DND-41 (cell line): ENCODE data around the gene SLC25A36.

ENCODE experiments used
- ATAC-seq: fragments of 200-7000 bp; cut with Tn5 transposase; 3 replicates; pipeline ENCODE4 v1.9.1; 2021; ENCODE audit warnings: low read depth; ENCODE audit not compliant: insufficient read depth
- DNase-seq: peaks from one replicate; pipeline ENCODE4 v3.0.0-alpha.2; 2020
- H2AFZ ChIP-seq: 2 replicates; pipeline ENCODE4 v1.6.0; 2012; ENCODE audit warnings: low read depth, low read length
- H3K27ac ChIP-seq: 2 replicates; pipeline ENCODE4 v1.5.1; 2012; ENCODE audit warnings: low read length, inconsistent platforms
- H3K27me3 ChIP-seq: fragments of 200-600 bp; sonication (generic); 2 replicates; pipeline ENCODE4 v1.6.0; 2012; ENCODE audit warnings: low read length, mild to moderate bottlenecking, inconsistent platforms; ENCODE audit not compliant: insufficient read depth, poor library complexity
- H3K36me3 ChIP-seq: 2 replicates; pipeline ENCODE4 v1.5.1; 2012; ENCODE audit warnings: low read length, inconsistent platforms; ENCODE audit not compliant: insufficient read depth
- H3K4me1 ChIP-seq: 2 replicates; pipeline ENCODE4 v1.5.1; 2012; ENCODE audit warnings: mild to moderate bottlenecking, low read length; ENCODE audit not compliant: insufficient read depth
- H3K4me2 ChIP-seq: 2 replicates; pipeline ENCODE4 v1.6.0; 2012; ENCODE audit warnings: mild to moderate bottlenecking, moderate library complexity, low read length, inconsistent platforms; ENCODE audit not compliant: insufficient read depth
- H3K4me3 ChIP-seq, 2 experiments: fragments of 200-600 bp in 1 of 2; shearing (Covaris generic) in 1 of 2; 2 replicates each; pipeline ENCODE4 v1.5.1; 2012 to 2016; ENCODE audit warnings: inconsistent platforms in 2 of 2, low read length in 2 of 2, mild to moderate bottlenecking in 2 of 2, low read depth in 1 of 2, moderate library complexity in 1 of 2
- H3K79me2 ChIP-seq: 2 replicates; pipeline ENCODE4 v1.6.0; 2012; ENCODE audit warnings: low read length, inconsistent platforms; ENCODE audit not compliant: insufficient read depth
- H3K9ac ChIP-seq: 2 replicates; pipeline ENCODE4 v1.6.0; 2012; ENCODE audit warnings: low read depth, mild to moderate bottlenecking, inconsistent platforms, low read length, moderate library complexity
- H3K9me3 ChIP-seq: 2 replicates; pipeline ENCODE4 v1.5.1; 2012; ENCODE audit warnings: low read length, moderate library complexity, mild to moderate bottlenecking, inconsistent platforms; ENCODE audit not compliant: insufficient read depth, severe bottlenecking
- H4K20me1 ChIP-seq: 2 replicates; pipeline ENCODE4 v1.6.0; 2012; ENCODE audit warnings: low read length; ENCODE audit not compliant: insufficient read depth
- CTCF ChIP-seq: IDR thresholded peaks from 2 replicates; pipeline ENCODE4 v1.5.1; 2012; ENCODE audit warnings: borderline replicate concordance, low read length, moderate library complexity, mild to moderate bottlenecking; ENCODE audit not compliant: poor library complexity, severe bottlenecking; ENCODE audit errors: extremely low read depth
- EZH2 ChIP-seq: IDR thresholded peaks from 3 replicates; pipeline ENCODE4 v1.6.1; 2012; ENCODE audit warnings: borderline replicate concordance, low read depth, mild to moderate bottlenecking, moderate library complexity, low read length, inconsistent platforms; ENCODE audit not compliant: severe bottlenecking

The SLC25A36 gene

GRCh38 chr3:141006344-141006743 lies 64.7 kb downstream of the SLC25A36 start:
- H3K79me2 ChIP-seq: no peaks in the 10 kb centered on the region
- no peak overlapping the region for H2AFZ ChIP-seq
- no peak for DNase-seq
- H3K9me3 ChIP-seq: no peaks in the 10 kb centered on the region
- H3K27ac ChIP-seq: no peak overlapping the region
- H3K4me3 ChIP-seq: no peak overlapping the region
- H3K36me3 ChIP-seq: no peaks in the 10 kb centered on the region
- H3K9ac ChIP-seq: no peak overlapping the region
- no peak for ATAC-seq
- no peaks in the 10 kb centered on the region for H4K20me1 ChIP-seq
- TF ChIP-seq EZH2 (no peak), CTCF (no peak)
- H3K4me1 ChIP-seq: peaks cover 6% of the 10 kb centered on the region
- H3K27me3 ChIP-seq: no peaks in the 10 kb centered on the region
- H3K4me2 ChIP-seq: no peak overlapping the region

- Histone ChIP-seq H3K79me2 (no peaks in the 10 kb centered on the region), H3K27me3 (no peaks in the 10 kb centered on the region), H3K9me3 (no peaks in the 10 kb centered on the region), H3K4me1 (peaks cover 23% of the 10 kb centered on the region), H3K27ac (no peak overlapping the region), H3K36me3 (no peaks in the 10 kb centered on the region), H3K9ac (no peak overlapping the region), H3K4me2 (no peak overlapping the region), H3K4me3 (no peak overlapping the region), H4K20me1 (no peaks in the 10 kb centered on the region), H2AFZ (no peak overlapping the region)
- ATAC-seq: no peak
- DNase-seq: no peak
- TF ChIP-seq EZH2 (no peak), CTCF (no peak)
Measured at GRCh38 chr3:141009496-141009895, 67.9 kb downstream of the SLC25A36 start.

DNA sequence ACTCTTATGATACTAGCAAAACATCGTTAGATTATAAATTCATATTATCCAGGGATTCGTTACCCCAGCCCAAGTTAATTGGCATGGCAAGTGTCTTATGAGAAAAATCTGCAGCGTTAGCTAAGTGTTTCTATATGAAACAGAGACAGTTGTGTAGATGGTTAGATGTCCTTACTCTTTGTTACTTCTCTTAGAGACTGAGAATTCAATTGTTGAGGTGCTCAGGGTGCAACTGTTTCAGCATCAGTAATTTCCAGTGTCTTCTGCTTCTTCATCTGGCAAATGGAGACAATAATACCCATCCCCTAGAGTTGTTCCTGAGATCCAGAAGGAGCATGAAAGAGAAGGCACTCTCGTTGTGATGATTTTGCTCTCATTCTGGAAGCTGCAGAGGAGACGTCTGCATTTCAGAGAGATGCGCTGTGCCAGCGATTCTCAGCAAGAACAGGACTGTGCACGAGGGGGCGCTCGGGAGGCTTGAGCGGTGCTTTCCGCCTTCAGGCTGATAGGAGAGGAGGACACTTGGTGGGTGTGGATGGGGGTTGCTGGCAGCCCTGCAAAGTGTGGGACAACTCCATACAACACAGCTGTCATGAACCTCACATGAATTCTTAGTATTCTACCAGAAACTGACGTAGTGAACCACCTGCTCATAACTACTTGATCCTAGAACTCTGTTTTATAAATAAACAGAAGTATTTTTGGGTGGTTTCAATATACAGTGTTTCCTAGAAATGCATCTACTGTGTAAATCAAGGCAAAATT lies 69.8 kb downstream of the SLC25A36 start:
- peak overlapping the region; percentile 59 for H3K27ac ChIP-seq
- peak; percentile 88 for DNase-seq
- peak; percentile 97 for ATAC-seq
- no peaks in the 10 kb centered on the region for H3K79me2 ChIP-seq
- H3K4me3 ChIP-seq: 0 out of 4 replicates have a peak overlapping the region, but pooled peaks of 1 of the 2 experiments have one; percentile 3
- no peaks in the 10 kb centered on the region for H4K20me1 ChIP-seq
- H3K27me3 ChIP-seq: no peaks in the 10 kb centered on the region
- peak overlapping the region; percentile 28 for H3K9ac ChIP-seq
- H3K36me3 ChIP-seq: no peaks in the 10 kb centered on the region
- peaks cover 23% of the 10 kb centered on the region for H3K4me1 ChIP-seq
- H3K9me3 ChIP-seq: no peaks in the 10 kb centered on the region
- peak overlapping the region; percentile 51 for H2AFZ ChIP-seq
- TF ChIP-seq EZH2 (no peak), CTCF (peak; percentile 98)
- H3K4me2 ChIP-seq: peak overlapping the region; percentile 49
